H9 (cell line): ENCODE results near the gene SLC44A1. TPM values are rescaled to one million over a fixed set of nuclear protein-coding genes. Genes with fewer than 3 reads are reported as not detected.

Source experiments
- DNase-seq: peaks from one replicate; pipeline ENCODE4 v3.0.0-alpha.2; 2017
- H2AFZ ChIP-seq: one replicate; pipeline ENCODE4 v1.6.1; 2013; ENCODE audit warnings: mild to moderate bottlenecking, low read length, control low read depth, moderate library complexity
- H2AK5ac ChIP-seq: 2 replicates; pipeline ENCODE4 v1.6.1; 2013; ENCODE audit warnings: low read length, control low read depth, mixed read lengths; ENCODE audit not compliant: insufficient read length
- H2BK120ac ChIP-seq: one replicate; pipeline ENCODE4 v1.6.1; 2013; ENCODE audit warnings: low read depth, mild to moderate bottlenecking, low read length, control low read depth, inconsistent platforms; ENCODE audit not compliant: poor library complexity, severe bottlenecking
- H2BK12ac ChIP-seq: 2 replicates; pipeline ENCODE4 v1.6.1; 2013; ENCODE audit warnings: low read length, control low read depth, mixed read lengths, low read depth; ENCODE audit not compliant: insufficient read length
- H2BK15ac ChIP-seq: 2 replicates; pipeline ENCODE4 v1.6.1; 2013; ENCODE audit warnings: low read depth, low read length, control low read depth
- H2BK20ac ChIP-seq: one replicate; pipeline ENCODE4 v1.6.1; 2013; ENCODE audit warnings: low read depth, mild to moderate bottlenecking, low read length, control low read depth, inconsistent platforms; ENCODE audit not compliant: poor library complexity, severe bottlenecking
- H2BK5ac ChIP-seq: 2 replicates; pipeline ENCODE4 v1.6.1; 2013; ENCODE audit warnings: low read length, control low read depth, mixed read lengths; ENCODE audit not compliant: insufficient read length
- H3K14ac ChIP-seq: 2 replicates; pipeline ENCODE4 v1.6.1; 2013; ENCODE audit warnings: low read length, control low read depth; ENCODE audit not compliant: insufficient read depth
- H3K18ac ChIP-seq: 2 replicates; pipeline ENCODE4 v1.6.1; 2013; ENCODE audit warnings: low read depth, mild to moderate bottlenecking, mixed read lengths, low read length, control low read depth; ENCODE audit not compliant: insufficient read length
- H3K23ac ChIP-seq: 2 replicates; pipeline ENCODE4 v1.6.1; 2013; ENCODE audit warnings: low read length, control low read depth, mixed read lengths, low read depth; ENCODE audit not compliant: insufficient read length
- H3K23me2 ChIP-seq: 2 replicates; pipeline ENCODE4 v1.6.1; 2013; ENCODE audit warnings: low read depth, mild to moderate bottlenecking, mixed read lengths, low read length, control low read depth; ENCODE audit not compliant: insufficient read length, poor library complexity, severe bottlenecking
- H3K27ac ChIP-seq: 2 replicates; pipeline ENCODE4 v1.5.1; 2013; ENCODE audit warnings: low read length, control low read depth, mixed read lengths, low read depth; ENCODE audit not compliant: insufficient read length
- H3K27me3 ChIP-seq: 2 replicates; pipeline ENCODE4 v1.6.1; 2013; ENCODE audit warnings: low read length, control low read depth, inconsistent platforms; ENCODE audit not compliant: insufficient read depth
- H3K4ac ChIP-seq: 2 replicates; pipeline ENCODE4 v1.6.1; 2013; ENCODE audit warnings: low read depth, mild to moderate bottlenecking, control low read depth, inconsistent platforms, low read length, moderate library complexity
- H3K4me1 ChIP-seq: 2 replicates; pipeline ENCODE4 v1.6.1; 2013; ENCODE audit warnings: low read length, control low read depth, inconsistent platforms; ENCODE audit not compliant: insufficient read depth
- H3K4me2 ChIP-seq: 2 replicates; pipeline ENCODE4 v1.6.1; 2013; ENCODE audit warnings: low read length, control low read depth, mixed read lengths; ENCODE audit not compliant: insufficient read length, insufficient read depth
- H3K56ac ChIP-seq: 2 replicates; pipeline ENCODE4 v1.6.1; 2013; ENCODE audit warnings: low read depth, mild to moderate bottlenecking, mixed read lengths, low read length, control low read depth; ENCODE audit not compliant: insufficient read length
- H3K79me1 ChIP-seq: 2 replicates; pipeline ENCODE4 v1.6.1; 2013; ENCODE audit warnings: low read depth, mild to moderate bottlenecking, moderate library complexity, low read length, control low read depth, inconsistent platforms; ENCODE audit not compliant: insufficient read depth, poor library complexity, severe bottlenecking
- H3K79me2 ChIP-seq: 2 replicates; pipeline ENCODE4 v1.6.1; 2013; ENCODE audit warnings: low read length, control low read depth, inconsistent platforms; ENCODE audit not compliant: insufficient read depth
- H3K9ac ChIP-seq: 2 replicates; pipeline ENCODE4 v1.6.1; 2013; ENCODE audit warnings: low read length, control low read depth, mixed read lengths; ENCODE audit not compliant: insufficient read length; ENCODE audit errors: extremely low read depth
- H3K9me3 ChIP-seq: one replicate; pipeline ENCODE4 v1.6.1; 2013; ENCODE audit warnings: low read depth, low read length, inconsistent platforms; ENCODE audit not compliant: control insufficient read depth
- H3T11ph ChIP-seq: one replicate; pipeline ENCODE4 v1.6.1; 2013; ENCODE audit warnings: mild to moderate bottlenecking, low read length, control low read depth, inconsistent platforms
- H4K20me1 ChIP-seq: one replicate; pipeline ENCODE4 v1.6.1; 2013; ENCODE audit not compliant: control insufficient read depth, insufficient read length, insufficient read depth
- H4K5ac ChIP-seq: 2 replicates; pipeline ENCODE4 v1.6.1; 2013; ENCODE audit warnings: low read depth, mild to moderate bottlenecking, mixed read lengths, low read length, control low read depth; ENCODE audit not compliant: insufficient read length
- H4K8ac ChIP-seq: replicated peaks from 2 replicates; pipeline ENCODE4 v1.6.1; 2013; ENCODE audit warnings: low read length, control low read depth, mixed read lengths, low read depth; ENCODE audit not compliant: insufficient read length
- H4K91ac ChIP-seq: 2 replicates; pipeline ENCODE4 v1.6.1; 2013; ENCODE audit warnings: low read depth, mild to moderate bottlenecking, moderate library complexity, mixed read lengths, low read length, control low read depth; ENCODE audit not compliant: insufficient read length
- H3K27ac Mint-ChIP-seq, 3 experiments: 2 replicates in 2 of 3; 3 replicates in 1 of 3; pipeline ENCODE4 v1.8.0; 2020 to 2021; ENCODE audit warnings: mixed read lengths in 3 of 3, mild to moderate bottlenecking in 1 of 3, moderate library complexity in 1 of 3
- H3K27me3 Mint-ChIP-seq: 2 replicates; pipeline ENCODE4 v1.8.0; 2021; ENCODE audit warnings: low read depth, mild to moderate bottlenecking, moderate library complexity, mixed read lengths
- H3K36me3 Mint-ChIP-seq, 3 experiments: 2 replicates in 2 of 3; 3 replicates in 1 of 3; pipeline ENCODE4 v1.8.0; 2020 to 2021; ENCODE audit warnings: low read depth in 3 of 3, mixed read lengths in 3 of 3; ENCODE audit not compliant: insufficient read depth in 1 of 3
- H3K4me1 Mint-ChIP-seq, 2 experiments: 2 replicates each; pipeline ENCODE4 v1.8.0; 2020; ENCODE audit warnings: mixed read lengths in 2 of 2
- H3K4me3 Mint-ChIP-seq, 2 experiments: 2 replicates in 1 of 2; 3 replicates in 1 of 2; pipeline ENCODE4 v1.8.0; 2020 to 2021; ENCODE audit warnings: mild to moderate bottlenecking in 2 of 2, mixed read lengths in 2 of 2, moderate library complexity in 1 of 2
- H3K9me3 Mint-ChIP-seq, 2 experiments: 2 replicates in 1 of 2; 3 replicates in 1 of 2; pipeline ENCODE4 v1.8.0; 2020; ENCODE audit warnings: mild to moderate bottlenecking in 2 of 2, mixed read lengths in 2 of 2, moderate library complexity in 1 of 2
- WGBS: extraction: QIAGEN DNeasy Blood & Tissue Kit; methylation state at CpG from one replicate; pipeline ENCODE4 v1.1.7; 2013; ENCODE audit warnings: missing lambda C conversion rate, low lambda C conversion rate, mixed read lengths; ENCODE audit not compliant: insufficient read length; ENCODE audit errors: extremely low coverage; 5-methylcytosine and 5-hydroxymethylcytosine counted together
- total RNA-seq: library from RNA; stranded (reverse); gene quantifications from 2 replicates; pipeline ENCODE4 v1.2.1, GENCODE V29; 2021
- TF ChIP-seq, protein P1 (sequence below): fragments of 200-600 bp; sonication (generic); conservative IDR thresholded peaks from 3 replicates; pipeline ENCODE4 v1.8.0; 2021; ENCODE audit warnings: antibody characterized with exemption, mild to moderate bottlenecking

Gene SLC44A1
- total RNA-seq, 1 experiment from 2014 or later: 60.7 TPM

DNA sequence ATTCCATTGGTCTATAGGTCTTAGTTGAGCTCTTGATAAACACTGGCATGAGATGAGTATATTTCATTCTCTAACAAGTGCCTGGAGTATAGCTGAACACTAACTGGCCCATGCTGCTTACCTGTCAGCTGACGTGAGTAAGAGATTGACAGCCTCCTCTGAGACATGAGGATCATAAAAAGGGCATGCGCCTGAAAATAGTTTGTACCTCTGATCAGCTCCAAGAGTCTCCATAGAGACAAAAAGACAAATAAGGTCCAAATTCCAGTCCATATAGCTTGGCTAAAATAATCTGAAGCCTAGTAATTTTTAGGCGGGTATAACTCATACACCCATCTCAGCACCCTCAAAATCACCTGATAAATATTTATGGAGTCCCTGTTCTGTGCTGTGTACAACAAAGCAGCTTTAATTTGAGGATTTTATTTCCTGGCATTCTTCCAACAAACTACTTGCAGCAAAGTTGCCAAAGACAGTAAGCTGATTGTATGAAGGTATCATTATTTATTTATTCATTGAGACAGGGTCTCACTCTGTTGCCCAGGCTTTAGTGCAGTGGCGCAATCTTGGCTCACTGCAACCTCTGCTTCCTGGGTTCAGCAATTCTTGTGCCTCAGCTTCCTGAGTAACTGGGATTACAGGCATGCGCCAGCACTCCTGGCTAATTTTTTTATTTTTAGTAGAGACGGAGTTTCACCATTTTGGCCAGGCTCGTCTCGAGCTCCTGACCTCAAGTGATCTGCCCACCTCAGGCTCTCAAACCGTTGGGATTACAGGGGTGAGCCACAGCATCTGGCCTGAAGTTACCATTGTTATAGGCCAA, 187.2 kb downstream of the SLC44A1 start:
- WGBS: no CpG with 5 or more reads among the region's 9 CpGs
- Histone ChIP-seq H3K9me3 (no peaks in the 10 kb centered on the region), H3K18ac (no peak overlapping the region), H3K56ac (no peak overlapping the region), H4K5ac (no peak overlapping the region), H3K79me1 (no peaks in the 10 kb centered on the region), H2AK5ac (no peak overlapping the region), H3K27me3 (no peaks in the 10 kb centered on the region), H3K27ac (no peak overlapping the region), H4K91ac (no peak overlapping the region), H2BK20ac (no peak overlapping the region), H3K9ac (no peak overlapping the region), H2BK120ac (no peak overlapping the region), H3K23me2 (no peaks in the 10 kb centered on the region), H3K14ac (no peak overlapping the region), H3T11ph (no peak overlapping the region), H2BK15ac (no peak overlapping the region), H2BK12ac (no peak overlapping the region), H3K4me1 (no peaks in the 10 kb centered on the region), H3K23ac (no peak overlapping the region), H4K20me1 (no peaks in the 10 kb centered on the region), H4K8ac (no peak overlapping the region), H3K4me2 (no peak overlapping the region), H2AFZ (no peak overlapping the region), H3K4ac (no peak overlapping the region), H2BK5ac (no peak overlapping the region), H3K79me2 (no peaks in the 10 kb centered on the region)
- peaks cover 0 to 5% (median 3%) of the 10 kb centered on the region in 3 experiments; a peak in 2 of 7 replicates for H3K36me3 Mint-ChIP-seq
- H3K4me3 Mint-ChIP-seq: no peak overlapping the region
- no peak for DNase-seq
- TF ChIP-seq, protein P1, sequence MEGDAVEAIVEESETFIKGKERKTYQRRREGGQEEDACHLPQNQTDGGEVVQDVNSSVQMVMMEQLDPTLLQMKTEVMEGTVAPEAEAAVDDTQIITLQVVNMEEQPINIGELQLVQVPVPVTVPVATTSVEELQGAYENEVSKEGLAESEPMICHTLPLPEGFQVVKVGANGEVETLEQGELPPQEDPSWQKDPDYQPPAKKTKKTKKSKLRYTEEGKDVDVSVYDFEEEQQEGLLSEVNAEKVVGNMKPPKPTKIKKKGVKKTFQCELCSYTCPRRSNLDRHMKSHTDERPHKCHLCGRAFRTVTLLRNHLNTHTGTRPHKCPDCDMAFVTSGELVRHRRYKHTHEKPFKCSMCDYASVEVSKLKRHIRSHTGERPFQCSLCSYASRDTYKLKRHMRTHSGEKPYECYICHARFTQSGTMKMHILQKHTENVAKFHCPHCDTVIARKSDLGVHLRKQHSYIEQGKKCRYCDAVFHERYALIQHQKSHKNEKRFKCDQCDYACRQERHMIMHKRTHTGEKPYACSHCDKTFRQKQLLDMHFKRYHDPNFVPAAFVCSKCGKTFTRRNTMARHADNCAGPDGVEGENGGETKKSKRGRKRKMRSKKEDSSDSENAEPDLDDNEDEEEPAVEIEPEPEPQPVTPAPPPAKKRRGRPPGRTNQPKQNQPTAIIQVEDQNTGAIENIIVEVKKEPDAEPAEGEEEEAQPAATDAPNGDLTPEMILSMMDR: no peak
- H3K27me3 Mint-ChIP-seq: no peaks in the 10 kb centered on the region
- H3K4me1 Mint-ChIP-seq: no peaks in the 10 kb centered on the region
- no peak overlapping the region for H3K27ac Mint-ChIP-seq
- H3K9me3 Mint-ChIP-seq: peaks cover 0 to 5% of the 10 kb centered on the region in 2 experiments; a peak in 3 of 5 replicates
